Neutrophil (primary cell): ENCODE measurements around the gene KARS1.

Experiments
- H3K27ac ChIP-seq: fragments of 200-600 bp; sonication (generic); 2 replicates; pipeline ENCODE4 v1.5.1; 2016; ENCODE audit warnings: mild to moderate bottlenecking, moderate library complexity
- H3K27me3 ChIP-seq: fragments of 200-600 bp; sonication (generic); 2 replicates; pipeline ENCODE4 v1.6.0; 2016; ENCODE audit warnings: mild to moderate bottlenecking
- H3K36me3 ChIP-seq: fragments of 200-600 bp; sonication (generic); 2 replicates; pipeline ENCODE4 v1.5.1; 2017
- H3K4me1 ChIP-seq, 2 experiments: fragments of 200-600 bp in 1 of 2; sonication (generic) in 1 of 2; 1 replicate in 1 of 2; 2 replicates in 1 of 2; pipeline versions ENCODE4 v1.5.1 to v1.6.1; 2013 to 2016; ENCODE audit warnings: low read depth in 1 of 2, low read length in 1 of 2, mild to moderate bottlenecking in 1 of 2, moderate library complexity in 1 of 2; ENCODE audit not compliant: control insufficient read depth in 1 of 2, insufficient read depth in 1 of 2
- H3K4me3 ChIP-seq, 2 experiments: fragments of 200-600 bp in 1 of 2; sonication (generic) in 1 of 2; 1 replicate in 1 of 2; 2 replicates in 1 of 2; pipeline ENCODE4 v1.5.1; 2013 to 2016; ENCODE audit warnings: low read depth in 1 of 2, low read length in 1 of 2, mild to moderate bottlenecking in 1 of 2, moderate library complexity in 1 of 2
- H3K9me3 ChIP-seq: fragments of 200-600 bp; sonication (generic); 2 replicates; pipeline ENCODE4 v1.5.1; 2016
- CTCF ChIP-seq: fragments of 200-600 bp; sonication (generic); IDR thresholded peaks from 2 replicates; pipeline ENCODE4 v1.5.1; 2016; ENCODE audit warnings: antibody characterized with exemption

KARS1 gene

GRCh38 chr16:75647492-75648264 is at the start of gene KARS1, which contains the start of gene TERF2IP:
KARS1 (minus strand) TSS chr16:75647665; CDS start chr16:75647639, 26 bp downstream.
TERF2IP (plus strand) TSS chr16:75647773; CDS start chr16:75647883, 110 bp downstream.
- no peak for TF ChIP-seq CTCF
- no peaks in the 10 kb centered on the region for H3K9me3 ChIP-seq
- peaks cover 10% of the 10 kb centered on the region for H3K36me3 ChIP-seq
- H3K4me1 ChIP-seq, result peaks cover 38 to 48% of the 10 kb centered on the region in 2 experiments
- H3K4me3 ChIP-seq, result peak within 1 kb of the TSS; percentile 76 to 95
- H3K27me3 ChIP-seq, result no peaks in the 10 kb centered on the region
- H3K27ac ChIP-seq, result peak within 1 kb of the TSS; percentile 89

- H3K4me3 ChIP-seq, result no peak overlapping the region
- TF ChIP-seq CTCF, result no peak
- H3K36me3 ChIP-seq, result no peaks in the 10 kb centered on the region
- H3K27ac ChIP-seq, result no peak overlapping the region
- H3K4me1 ChIP-seq, result no peaks in the 10 kb centered on the region
- H3K9me3 ChIP-seq, result no peaks in the 10 kb centered on the region
- H3K27me3 ChIP-seq, result no peaks in the 10 kb centered on the region
Observed at GRCh38 chr16:75695708-75696107, 48.2 kb upstream of the KARS1 start.

GRCh38 chr16:75687361-75687760 is 39.9 kb upstream of the KARS1 start:
- H3K4me1 ChIP-seq, result no peaks in the 10 kb centered on the region
- no peaks in the 10 kb centered on the region for H3K27me3 ChIP-seq
- TF ChIP-seq CTCF, result no peak
- no peaks in the 10 kb centered on the region for H3K36me3 ChIP-seq
- H3K9me3 ChIP-seq, result no peaks in the 10 kb centered on the region
- no peak overlapping the region for H3K4me3 ChIP-seq
- no peak overlapping the region for H3K27ac ChIP-seq

GRCh38 chr16:75682308-75682707 is 34.8 kb upstream of the KARS1 start:
- no peak for TF ChIP-seq CTCF
- H3K27ac ChIP-seq, result no peak overlapping the region
- H3K27me3 ChIP-seq, result no peaks in the 10 kb centered on the region
- no peaks in the 10 kb centered on the region for H3K36me3 ChIP-seq
- H3K4me1 ChIP-seq, result no peaks in the 10 kb centered on the region
- no peak overlapping the region for H3K4me3 ChIP-seq
- no peaks in the 10 kb centered on the region for H3K9me3 ChIP-seq

- H3K27ac ChIP-seq, result no peak overlapping the region
- H3K4me3 ChIP-seq, result no peak overlapping the region
- H3K9me3 ChIP-seq, result no peaks in the 10 kb centered on the region
- no peaks in the 10 kb centered on the region for H3K27me3 ChIP-seq
- no peaks in the 10 kb centered on the region for H3K36me3 ChIP-seq
- no peak for TF ChIP-seq CTCF
- no peaks in the 10 kb centered on the region for H3K4me1 ChIP-seq
Observed at GRCh38 chr16:75679366-75679765, 31.9 kb upstream of the KARS1 start.
